LHCN-M2 (cell line): ENCODE measurements around the gene CMSS1. TPM values are rescaled to one million over a fixed set of nuclear protein-coding genes. Genes with fewer than 3 reads are reported as not detected.

Source experiments
- DNase-seq: peaks from one replicate; pipeline ENCODE4 v3.0.0-alpha.2; 2012; ENCODE audit warnings: low read depth
- total RNA-seq: library from RNA; depleted of rRNA; stranded (reverse); fragments of >200 nt; gene quantifications from 2 replicates; pipeline ENCODE4 v1.2.3, GENCODE V29; 2014

CMSS1 gene
- total RNA-seq, 1 experiment from 2014 or later, result 37.1 TPM

GRCh38 chr3:99933971-99934750, 116.5 kb downstream of the CMSS1 start:
- no peak for DNase-seq

- no peak for DNase-seq
Measured at GRCh38 chr3:99934975-99935797, 117.5 kb downstream of the CMSS1 start.

- peak; percentile 54 for DNase-seq
Measured at GRCh38 chr3:99938270-99938911, 120.7 kb downstream of the CMSS1 start.

DNA sequence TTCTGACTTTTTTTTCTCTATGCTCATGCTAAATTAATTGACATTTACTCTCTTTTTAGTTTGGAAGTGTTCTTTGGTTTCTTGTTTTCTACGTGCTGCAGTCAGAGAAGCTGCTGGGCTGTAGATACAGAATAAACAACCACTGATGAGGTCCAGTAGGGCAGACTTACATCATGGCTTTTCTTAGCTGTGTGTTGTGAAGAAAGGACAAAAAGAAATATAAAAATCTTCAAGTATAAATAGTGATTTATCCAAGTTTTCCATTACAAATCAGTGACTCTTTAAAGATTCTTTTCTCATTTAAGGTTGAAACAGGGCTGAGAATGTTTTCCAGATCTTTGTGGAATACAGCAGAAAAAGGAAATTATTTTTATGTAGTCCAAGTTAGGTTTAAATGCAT, 122.2 kb downstream of the CMSS1 start:
- DNase-seq, result no peak

- DNase-seq, result no peak
Measured at GRCh38 chr3:99940350-99940749, 122.7 kb downstream of the CMSS1 start.

- no peak for DNase-seq
Measured at GRCh38 chr3:99941211-99941610, 123.5 kb downstream of the CMSS1 start.

DNA sequence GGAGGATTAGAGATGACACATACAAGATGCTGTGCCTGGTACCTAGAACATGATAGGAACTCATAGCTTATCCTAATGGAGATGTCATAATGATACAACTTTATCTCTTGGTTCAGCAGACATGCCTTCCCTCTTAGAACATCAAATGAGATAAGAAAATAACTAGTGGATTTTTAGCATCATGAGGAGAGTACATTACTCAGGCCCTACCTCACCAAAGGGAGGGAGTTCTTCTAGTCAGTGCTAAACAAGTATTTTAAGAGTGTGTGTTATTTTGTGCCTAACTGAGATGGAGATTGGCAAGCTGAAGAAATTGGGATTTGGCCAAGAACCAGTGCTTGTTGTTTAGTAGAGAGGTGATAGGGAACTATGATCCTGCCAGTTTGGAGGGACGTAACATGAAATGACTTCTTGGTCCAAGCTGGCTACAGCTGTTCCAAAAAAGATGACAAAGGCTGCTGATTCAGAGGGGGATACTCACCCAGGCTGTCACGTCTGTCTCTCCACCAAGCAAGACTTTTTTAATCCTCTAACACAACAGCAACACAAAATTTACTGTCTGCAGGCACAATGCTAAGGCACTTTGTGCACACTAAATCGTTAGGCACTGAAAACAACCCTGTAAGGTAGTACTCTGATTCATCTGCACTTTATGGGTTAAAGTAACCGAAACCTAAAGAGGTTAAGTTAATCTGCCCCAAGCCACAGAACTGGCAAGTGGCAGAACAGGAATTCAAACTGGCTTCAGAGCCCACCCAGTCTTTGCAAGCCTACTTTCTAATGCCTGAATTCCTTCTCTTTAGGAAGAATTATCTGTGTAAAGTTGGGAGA, 126.5 kb downstream of the CMSS1 start:
- DNase-seq, result peak; percentile 63

GRCh38 chr3:99945328-99945995, 127.8 kb downstream of the CMSS1 start:
- no peak for DNase-seq

DNA sequence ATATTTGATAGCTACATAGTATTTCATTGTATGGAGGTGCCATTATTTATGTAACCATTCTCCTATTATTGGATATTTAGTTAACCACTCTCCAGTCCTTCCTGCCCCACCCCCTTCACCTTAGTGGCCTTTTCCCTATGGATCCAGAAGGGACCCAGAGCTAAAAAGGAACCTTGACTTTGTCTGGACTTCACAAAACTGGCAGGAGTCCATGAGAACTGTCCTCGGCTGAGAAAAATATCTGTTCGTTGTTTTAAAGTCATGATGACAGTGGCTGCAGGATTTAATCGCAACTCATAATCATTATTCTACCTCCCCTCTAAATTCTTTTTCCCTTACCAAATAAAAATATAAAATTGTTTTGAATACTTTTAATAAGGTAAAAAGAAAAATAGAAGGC, 129.7 kb downstream of the CMSS1 start:
- DNase-seq, result no peak

GRCh38 chr3:99948467-99949089, 130.9 kb downstream of the CMSS1 start:
- no peak for DNase-seq

- no peak for DNase-seq
Measured at GRCh38 chr3:99949956-99950670, 132.5 kb downstream of the CMSS1 start.

- peak; percentile 42 for DNase-seq
Measured at GRCh38 chr3:99950921-99951320, 133.3 kb downstream of the CMSS1 start.

- no peak for DNase-seq
Measured at GRCh38 chr3:99951701-99952100, 134.0 kb downstream of the CMSS1 start.

- DNase-seq, result peak; percentile 86
Measured at GRCh38 chr3:99952306-99952705, 134.6 kb downstream of the CMSS1 start.

DNA sequence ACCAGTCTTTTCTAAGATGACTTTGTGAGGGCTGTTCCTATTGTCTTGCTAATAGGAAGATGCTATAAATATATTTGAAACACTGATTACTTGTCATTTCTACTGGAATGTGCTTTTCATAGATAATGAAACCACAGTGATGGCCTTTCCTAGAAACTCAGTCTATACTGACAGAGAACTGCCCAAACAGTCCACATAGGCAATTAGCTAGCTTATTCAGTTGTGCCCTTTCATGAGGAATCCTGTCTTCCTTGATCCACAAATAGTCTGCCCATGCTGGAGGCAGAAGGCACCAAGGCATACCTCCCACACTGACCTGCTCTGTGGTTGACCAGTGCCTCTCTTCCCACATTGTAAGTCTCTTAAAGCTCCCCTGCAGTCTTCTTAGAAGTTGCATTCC, 135.9 kb downstream of the CMSS1 start:
- no peak for DNase-seq

GRCh38 chr3:99954914-99955644, 137.4 kb downstream of the CMSS1 start:
- DNase-seq, result no peak

DNA sequence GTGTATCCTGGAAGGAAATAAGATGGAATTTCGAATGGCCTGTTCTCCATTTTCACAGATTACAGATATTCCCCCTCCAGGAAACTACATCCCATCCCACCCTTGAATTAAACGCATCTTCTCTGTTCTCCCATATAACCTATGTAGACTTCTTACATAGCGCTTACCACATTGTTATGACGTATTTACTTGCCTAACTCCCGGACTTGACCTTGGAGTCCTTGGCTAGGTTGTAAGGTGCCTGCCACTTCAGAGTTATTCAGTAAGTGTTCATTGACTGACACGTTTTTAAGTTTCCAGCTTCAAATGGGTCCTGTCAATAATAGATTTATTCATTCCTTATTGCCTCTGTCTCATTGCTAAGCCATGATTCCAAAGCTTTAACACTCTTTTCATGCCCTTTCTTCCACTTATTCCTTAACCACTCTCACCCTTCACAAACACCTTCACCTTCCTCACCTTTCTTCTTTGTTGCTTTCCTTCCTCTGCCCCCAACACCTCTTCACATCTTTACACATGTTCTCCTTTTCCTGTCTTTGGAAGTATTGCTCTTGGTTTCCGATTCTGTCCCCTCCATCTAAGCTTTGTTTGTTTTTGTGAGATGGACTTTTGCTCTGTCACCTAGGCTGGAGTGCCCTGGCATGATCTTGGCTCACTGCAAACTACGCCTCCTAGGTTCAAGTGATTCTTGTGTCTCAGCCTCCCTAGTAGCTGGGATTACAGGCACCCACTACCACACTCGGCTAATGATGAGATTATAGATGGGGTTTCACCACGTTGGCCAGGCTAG, 138.3 kb downstream of the CMSS1 start:
- no peak for DNase-seq

GRCh38 chr3:99957151-99957796, 139.6 kb downstream of the CMSS1 start:
- no peak for DNase-seq
